Keratinocyte (primary cell): Measurements from ENCODE around the gene TAOK1. TPM values are rescaled to one million over a fixed set of nuclear protein-coding genes. Genes with fewer than 3 reads are reported as not detected.

Experiments
- DNase-seq: peaks from one replicate; pipeline ENCODE4 v3.0.0-alpha.2; 2011; ENCODE audit warnings: low read depth, missing footprints, low spot score
- FAIRE-seq: peaks from 2 replicates; lab custom pipeline; 2011; peaks lifted over from hg19 to GRCh38; lab: Jason Lieb, UNC
- H2AFZ ChIP-seq: 2 replicates; pipeline ENCODE4 v1.6.0; 2012; ENCODE audit warnings: low read length, control low read depth, inconsistent platforms; ENCODE audit not compliant: control insufficient read depth
- H3K27ac ChIP-seq: 2 replicates; pipeline ENCODE4 v1.5.1; 2011; ENCODE audit warnings: low read length; ENCODE audit not compliant: control insufficient read depth, insufficient read depth
- H3K27me3 ChIP-seq: 3 replicates; pipeline ENCODE4 v1.6.0; 2011; ENCODE audit warnings: low read length; ENCODE audit not compliant: control insufficient read depth, insufficient read depth; ENCODE audit errors: extremely low read depth
- H3K36me3 ChIP-seq, 2 experiments: 2 replicates in 1 of 2; 3 replicates in 1 of 2; pipeline ENCODE4 v1.5.1; 2011; ENCODE audit warnings: low read length in 2 of 2, mild to moderate bottlenecking in 1 of 2; ENCODE audit not compliant: control insufficient read depth in 2 of 2, insufficient read depth in 2 of 2; ENCODE audit errors: extremely low read depth in 1 of 2
- H3K4me1 ChIP-seq: 3 replicates; pipeline ENCODE4 v1.5.1; 2011; ENCODE audit warnings: low read length; ENCODE audit not compliant: control insufficient read depth, insufficient read depth; ENCODE audit errors: extremely low read depth
- H3K4me2 ChIP-seq: 3 replicates; pipeline ENCODE4 v1.6.0; 2011; ENCODE audit warnings: low read depth, low read length; ENCODE audit not compliant: control insufficient read depth, insufficient read depth; ENCODE audit errors: extremely low read depth
- H3K4me3 ChIP-seq, 3 experiments: fragments of 200-600 bp in 1 of 3; sonication (generic) in 1 of 3; 2 replicates in 2 of 3; 3 replicates in 1 of 3; pipeline ENCODE4 v1.5.1; 2011 to 2016; ENCODE audit warnings: low read length in 3 of 3, mild to moderate bottlenecking in 3 of 3, control low read depth in 2 of 3, inconsistent platforms in 1 of 3, low read depth in 1 of 3, mixed read lengths in 1 of 3, mixed run types in 1 of 3, moderate library complexity in 1 of 3; ENCODE audit not compliant: control insufficient read depth in 2 of 3, insufficient read depth in 2 of 3; ENCODE audit errors: extremely low read depth in 1 of 3
- H3K79me2 ChIP-seq: 2 replicates; pipeline ENCODE4 v1.6.0; 2012; ENCODE audit warnings: low read length; ENCODE audit not compliant: control insufficient read depth, insufficient read depth
- H3K9ac ChIP-seq: 3 replicates; pipeline ENCODE4 v1.6.0; 2011; ENCODE audit warnings: low read length; ENCODE audit not compliant: control insufficient read depth, insufficient read depth; ENCODE audit errors: extremely low read depth
- H3K9me1 ChIP-seq: 3 replicates; pipeline ENCODE4 v1.6.0; 2011; ENCODE audit warnings: low read length; ENCODE audit not compliant: control insufficient read depth, insufficient read depth; ENCODE audit errors: extremely low read depth
- H3K9me3 ChIP-seq: 2 replicates; pipeline ENCODE4 v1.5.1; 2012; ENCODE audit warnings: low read depth, low read length; ENCODE audit not compliant: control insufficient read depth
- H4K20me1 ChIP-seq: 3 replicates; pipeline ENCODE4 v1.6.0; 2011; ENCODE audit warnings: low read length; ENCODE audit not compliant: control insufficient read depth, insufficient read depth; ENCODE audit errors: extremely low read depth
- CTCF ChIP-seq, 3 experiments: IDR thresholded peaks in 1 of 3; conservative IDR thresholded peaks in 1 of 3; optimal IDR thresholded peaks in 1 of 3; 2 replicates in 2 of 3; 3 replicates in 1 of 3; pipeline versions ENCODE3 to v1.5.1; 2011; ENCODE audit warnings: low read length in 3 of 3, mild to moderate bottlenecking in 3 of 3, moderate library complexity in 2 of 3, control low read depth in 1 of 3, inconsistent platforms in 1 of 3; ENCODE audit not compliant: insufficient read depth in 2 of 3; ENCODE audit errors: extremely low read depth in 1 of 3
- EZH2 ChIP-seq: IDR thresholded peaks from one replicate; pipeline ENCODE4 v1.6.1; 2012; ENCODE audit warnings: inconsistent platforms, mild to moderate bottlenecking, low read length, moderate library complexity
- dilution Hi-C: fragments of 300-500 bp; cut with MboI; formaldehyde crosslinking; loops from one replicate; pipeline ENCODE4 v1.7.0; 2020; ENCODE audit warnings: low sequenced_read_pairs; ENCODE audit not compliant: extremely low pct_ligation_motif_present
- polyA plus RNA-seq, 5 experiments: library from polyadenylated mRNA; depleted of rRNA in 3 of 5; stranded (reverse) in 3 of 5; stranded (forward) in 1 of 5; unstranded in 1 of 5; fragments of >200 nt; gene quantifications; 1 replicate in 1 of 5; 2 replicates in 3 of 5; 3 replicates in 1 of 5; pipeline versions ENCODE4 v1.2.1 to v1.2.3, GENCODE V29; 2011 to 2012; ENCODE audit warnings: missing spikeins in 2 of 5, low read depth in 1 of 5, low replicate concordance in 1 of 5

Gene TAOK1
- polyA plus RNA-seq, 1 donor (not counting 4 experiments of a cell fraction or from before 2014, with no cell fraction given) = 26.7 TPM

- H3K27ac ChIP-seq = no peak within 1 kb of the TSS
- dilution Hi-C loops = no loop called here
- H3K9me3 ChIP-seq = no peaks in the 10 kb centered on the region
- no peaks in the 10 kb centered on the region for H3K9me1 ChIP-seq
- peak within 1 kb of the TSS; percentile 51 to 78 (median 70) for H3K4me3 ChIP-seq
- no peak for DNase-seq
- no peak for FAIRE-seq
- H3K4me2 ChIP-seq = peak within 1 kb of the TSS; percentile 92
- H3K36me3 ChIP-seq = no peaks in the 10 kb centered on the region
- H2AFZ ChIP-seq = peak within 1 kb of the TSS; percentile 49
- H4K20me1 ChIP-seq = peaks cover 4% of the 10 kb centered on the region
- peak within 1 kb of the TSS; percentile 58 for H3K9ac ChIP-seq
- H3K27me3 ChIP-seq = no peaks in the 10 kb centered on the region
- H3K4me1 ChIP-seq = peaks cover 50% of the 10 kb centered on the region
- H3K79me2 ChIP-seq = peaks cover 29% of the 10 kb centered on the region
- TF ChIP-seq EZH2 = no peak
- TF ChIP-seq CTCF (optimal IDR thresholded peaks at IDR 0.05 in 1 of 3, IDR thresholded peaks at IDR 0.05 in 1 of 3, conservative IDR thresholded peaks at IDR 0.05 in 1 of 3; ENCODE audit: extremely low read depth in 1 of 3, insufficient read depth in 2 of 3, low read length in 3 of 3) = no peak
These were observed 202.8 kb downstream of the TAOK1 start, which contains the start of gene ANKRD13B for GRCh38 chr17:29592850-29593551. Gene ANKRD13B, plus strand, starts transcription at chr17:29593132. Its CDS starts 490 bp downstream, at chr17:29593622.

GRCh38 chr17:29593591-29594518, 203.7 kb downstream of the TAOK1 start:
- TF ChIP-seq EZH2 (no peak), CTCF (optimal IDR thresholded peaks at IDR 0.05 in 1 of 3, IDR thresholded peaks at IDR 0.05 in 1 of 3, conservative IDR thresholded peaks at IDR 0.05 in 1 of 3; ENCODE audit: extremely low read depth in 1 of 3, insufficient read depth in 2 of 3, low read length in 3 of 3) (peak; percentile 27 to 57 (median 37))
- Histone ChIP-seq H3K4me1 (peaks cover 46% of the 10 kb centered on the region), H3K9me3 (no peaks in the 10 kb centered on the region), H4K20me1 (no peaks in the 10 kb centered on the region), H3K79me2 (peaks cover 20% of the 10 kb centered on the region), H3K4me3 (peak overlapping the region; percentile 51 to 78 (median 70)), H3K27ac (no peak overlapping the region), H3K4me2 (peak overlapping the region; percentile 92), H3K9me1 (no peaks in the 10 kb centered on the region), H2AFZ (peak overlapping the region; percentile 49), H3K9ac (peak overlapping the region; percentile 58), H3K27me3 (no peaks in the 10 kb centered on the region), H3K36me3 (no peaks in the 10 kb centered on the region)
- dilution Hi-C loops = no loop called here
- FAIRE-seq (no peak), DNase-seq (no peak)
